ENCODE results near the gene KLF1. TPM values are rescaled to one million over a fixed set of nuclear protein-coding genes. Genes with fewer than 3 reads are reported as not detected.

Gene KLF1
- not detected for total RNA-seq

GRCh38 chr19:12886969-12887747, at the start of gene KLF1:
Gene KLF1 (minus strand): TSS chr19:12887201. CDS start chr19:12887140, 61 bp downstream.
- H3K27me3 ChIP-seq, result peaks cover 8 to 28% (median 15%) of the 10 kb centered on the region in 3 donors
- H3K36me3 ChIP-seq, result no peaks in the 10 kb centered on the region
- DNase-seq, result no peak
- peak within 1 kb of the TSS in 1 of 4 donors; percentile 36 for H3K27ac ChIP-seq
- no peaks in the 10 kb centered on the region for H3K9me3 ChIP-seq
- peaks cover 6 to 30% of the 10 kb centered on the region in 2 donors for H3K4me1 ChIP-seq
- H3K4me3 ChIP-seq, result peak within 1 kb of the TSS in 3 of 4 donors; percentile 46 to 64 (median 49)
- ATAC-seq, result no peak
- intact Hi-C loops (cut with DNase I; ENCODE audit: low total_unique reads), result no loop called here
- in situ Hi-C loops (cut with MboI; ENCODE audit: low sequenced_read_pairs in 4 of 4), result loop anchor here in 1 of 4 donors (10.0 kb wide), 1 partner anchor 78 kb away; the partner anchor contains the start of gene DAND5
- TF ChIP-seq CTCF (IDR thresholded peaks at IDR 0.05 in 4 of 5, conservative IDR thresholded peaks at IDR 0.05 in 1 of 5) (no peak), POLR2A (IDR thresholded peaks at IDR 0.05) (no peak)

- ATAC-seq (no peak), DNase-seq (no peak)
- H3K27me3 ChIP-seq, result no peaks in the 10 kb centered on the region
- intact Hi-C loops (cut with DNase I; ENCODE audit: low total_unique reads) (no loop called here), in situ Hi-C loops (cut with MboI; ENCODE audit: low sequenced_read_pairs in 4 of 4) (no loop called here)
- H3K36me3 ChIP-seq, result peaks cover 0 to 17% of the 10 kb centered on the region in 2 donors
- H3K4me1 ChIP-seq, result peaks cover 29 to 38% of the 10 kb centered on the region in 2 donors
- H3K9me3 ChIP-seq, result no peaks in the 10 kb centered on the region
- TF ChIP-seq CTCF (IDR thresholded peaks at IDR 0.05 in 4 of 5, conservative IDR thresholded peaks at IDR 0.05 in 1 of 5) (no peak), POLR2A (IDR thresholded peaks at IDR 0.05) (no peak)
- H3K27ac ChIP-seq, result no peak overlapping the region
- H3K4me3 ChIP-seq, result no peak overlapping the region
Observed at GRCh38 chr19:12936582-12936981, 49.6 kb upstream of the KLF1 start.

GRCh38 chr19:12935071-12935470, 48.1 kb upstream of the KLF1 start:
- Histone ChIP-seq H3K4me1 (peaks cover 25 to 31% of the 10 kb centered on the region in 2 donors), H3K9me3 (no peaks in the 10 kb centered on the region), H3K4me3 (no peak overlapping the region), H3K27me3 (no peaks in the 10 kb centered on the region), H3K27ac (no peak overlapping the region), H3K36me3 (peaks cover 0 to 9% of the 10 kb centered on the region in 2 donors)
- ATAC-seq (no peak), DNase-seq (no peak)
- no peak for TF ChIP-seq CTCF (IDR thresholded peaks at IDR 0.05 in 4 of 5, conservative IDR thresholded peaks at IDR 0.05 in 1 of 5)
- intact Hi-C loops (cut with DNase I; ENCODE audit: low total_unique reads), result no loop called here
- in situ Hi-C loops (cut with MboI; ENCODE audit: low sequenced_read_pairs in 4 of 4), result no loop called here

- TF ChIP-seq POLR2A (IDR thresholded peaks at IDR 0.05), result peak; percentile 36 to 72
- TF ChIP-seq CTCF (IDR thresholded peaks at IDR 0.05 in 4 of 5, conservative IDR thresholded peaks at IDR 0.05 in 1 of 5), result no peak
- peaks cover 0 to 23% of the 10 kb centered on the region in 2 donors for H3K36me3 ChIP-seq
- peak within 1 kb of the TSS; percentile 91 to 99 (median 94) for H3K27ac ChIP-seq
- peak; percentile 94 for DNase-seq
- peak within 1 kb of the TSS; percentile 85 to 100 (median 98) for H3K4me3 ChIP-seq
- no peaks in the 10 kb centered on the region for H3K9me3 ChIP-seq
- intact Hi-C loops (cut with DNase I; ENCODE audit: low total_unique reads) (loop anchor here (1.0 to 5.0 kb wide), 4 partner anchors 15 to 211 kb away; partner anchors contain the start of genes GCDH, JUNB, SYCE2 and TNPO2), in situ Hi-C loops (cut with MboI; ENCODE audit: low sequenced_read_pairs in 4 of 4) (no loop called here)
- peaks cover 16 to 19% of the 10 kb centered on the region in 2 donors for H3K4me1 ChIP-seq
- peak; percentile 82 to 84 for ATAC-seq
- no peaks in the 10 kb centered on the region for H3K27me3 ChIP-seq
Observed at GRCh38 chr19:12933287-12934072, 46.5 kb upstream of the KLF1 start, which contains the start of gene FARSA. Gene FARSA (minus strand): TSS chr19:12933711. CDS start chr19:12933696, 15 bp downstream.
